Activated naive CD8-positive, alpha-beta T cell treated with anti-CD3 and anti-CD28 coated beads, Interleukin-2, amount 10 ng/mL, durations not matched to agents 7 days and 5 days (primary cell): Measurements from ENCODE around the gene CWC27. TPM values are rescaled to one million over a fixed set of nuclear protein-coding genes. Genes with fewer than 3 reads are reported as not detected.

Source experiments
- ATAC-seq: fragments of 150-1000 bp; cut with Tn5 transposase; one replicate; pipeline ENCODE4 v1.10.0; 2021; ENCODE audit warnings: low read depth, moderate library complexity
- POLR2A ChIA-PET: fragments of 350-600 bp; sonication (Branson Sonifier 250); formaldehyde crosslinking; loops from one replicate; lab custom pipeline; 2021; ENCODE audit warnings: antibody characterized with exemption; lab: Charles Lee
- DNase-seq: peaks from one replicate; pipeline ENCODE4 v3.0.0; 2021
- H3K27ac Mint-ChIP-seq: one replicate; pipeline ENCODE4 v1.8.0; 2022; ENCODE audit warnings: mild to moderate bottlenecking, mixed read lengths
- H3K27me3 Mint-ChIP-seq: one replicate; pipeline ENCODE4 v1.8.0; 2022; ENCODE audit warnings: mild to moderate bottlenecking, moderate library complexity, mixed read lengths
- H3K36me3 Mint-ChIP-seq: one replicate; pipeline ENCODE4 v1.8.0; 2021; ENCODE audit warnings: mild to moderate bottlenecking, mixed read lengths
- H3K4me1 Mint-ChIP-seq: one replicate; pipeline ENCODE4 v1.8.0; 2021; ENCODE audit warnings: mixed read lengths
- H3K4me3 Mint-ChIP-seq: one replicate; pipeline ENCODE4 v1.8.0; 2022; ENCODE audit warnings: mild to moderate bottlenecking, moderate library complexity, mixed read lengths
- H3K9me3 Mint-ChIP-seq: one replicate; pipeline ENCODE4 v1.8.0; 2021; ENCODE audit warnings: mixed read lengths
- total RNA-seq, 2 experiments: library from RNA; stranded (reverse); gene quantifications; one replicate each; pipeline ENCODE4 v1.2.3, GENCODE V29; 2021

CWC27 gene
- total RNA-seq, 2 experiments from 2014 or later, result 20.3 to 23.0 TPM

GRCh38 chr5:65050826-65051498 is 282.2 kb downstream of the CWC27 start:
- H3K36me3 Mint-ChIP-seq, result peaks cover 5% of the 10 kb centered on the region
- peaks cover 8% of the 10 kb centered on the region for H3K4me1 Mint-ChIP-seq
- H3K4me3 Mint-ChIP-seq, result no peak overlapping the region
- POLR2A ChIA-PET, result no interaction called here
- no peaks in the 10 kb centered on the region for H3K27me3 Mint-ChIP-seq
- no peak for DNase-seq
- no peak overlapping the region for H3K27ac Mint-ChIP-seq
- ATAC-seq, result no peak
- peaks cover 9% of the 10 kb centered on the region for H3K9me3 Mint-ChIP-seq

GRCh38 chr5:65055938-65056337 is 287.2 kb downstream of the CWC27 start:
- H3K4me3 Mint-ChIP-seq, result no peak overlapping the region
- H3K9me3 Mint-ChIP-seq, result peaks cover 8% of the 10 kb centered on the region
- DNase-seq (no peak), ATAC-seq (no peak)
- H3K27me3 Mint-ChIP-seq, result no peaks in the 10 kb centered on the region
- H3K4me1 Mint-ChIP-seq, result peaks cover 2% of the 10 kb centered on the region
- POLR2A ChIA-PET, result no interaction called here
- peaks cover 5% of the 10 kb centered on the region for H3K36me3 Mint-ChIP-seq
- H3K27ac Mint-ChIP-seq, result no peak overlapping the region

- ATAC-seq (no peak), DNase-seq (no peak)
- POLR2A ChIA-PET, result interaction anchor here (1.0 kb wide), 1 partner anchor 24 kb away, joined by 3 read pairs; no protein-coding TSS in a partner anchor
- Mint-ChIP-seq H3K27me3 (peaks cover 2% of the 10 kb centered on the region), H3K4me3 (no peak overlapping the region), H3K9me3 (peaks cover 6% of the 10 kb centered on the region), H3K27ac (no peak overlapping the region), H3K36me3 (peaks cover 3% of the 10 kb centered on the region), H3K4me1 (peaks cover 2% of the 10 kb centered on the region)
Observed at GRCh38 chr5:65059681-65060598, 291.2 kb downstream of the CWC27 start.

- no peaks in the 10 kb centered on the region for H3K36me3 Mint-ChIP-seq
- no peak overlapping the region for H3K4me3 Mint-ChIP-seq
- peaks cover 7% of the 10 kb centered on the region for H3K27me3 Mint-ChIP-seq
- peaks cover 3% of the 10 kb centered on the region for H3K9me3 Mint-ChIP-seq
- ATAC-seq, result no peak
- no peak for DNase-seq
- no peaks in the 10 kb centered on the region for H3K4me1 Mint-ChIP-seq
- POLR2A ChIA-PET, result no interaction called here
- H3K27ac Mint-ChIP-seq, result no peak overlapping the region
Observed at GRCh38 chr5:65061250-65061973, 292.7 kb downstream of the CWC27 start.

GRCh38 chr5:65061974-65062353 is 293.2 kb downstream of the CWC27 start:
- H3K4me1 Mint-ChIP-seq, result no peaks in the 10 kb centered on the region
- peaks cover 3% of the 10 kb centered on the region for H3K9me3 Mint-ChIP-seq
- no peak overlapping the region for H3K4me3 Mint-ChIP-seq
- POLR2A ChIA-PET, result interaction anchor here (0.6 kb wide), 1 partner anchor 646 kb away, joined by 4 read pairs; no protein-coding TSS in a partner anchor
- no peaks in the 10 kb centered on the region for H3K36me3 Mint-ChIP-seq
- peaks cover 7% of the 10 kb centered on the region for H3K27me3 Mint-ChIP-seq
- no peak for ATAC-seq
- H3K27ac Mint-ChIP-seq, result no peak overlapping the region
- DNase-seq, result no peak

GRCh38 chr5:65062469-65063083 is 293.8 kb downstream of the CWC27 start:
- no peaks in the 10 kb centered on the region for H3K36me3 Mint-ChIP-seq
- H3K4me3 Mint-ChIP-seq, result no peak overlapping the region
- no peak overlapping the region for H3K27ac Mint-ChIP-seq
- H3K4me1 Mint-ChIP-seq, result no peaks in the 10 kb centered on the region
- no peak for ATAC-seq
- POLR2A ChIA-PET, result interaction anchor here (0.6 kb wide), 1 partner anchor 645 kb away, joined by 4 read pairs; no protein-coding TSS in a partner anchor
- no peak for DNase-seq
- H3K27me3 Mint-ChIP-seq, result peaks cover 7% of the 10 kb centered on the region
- peaks cover 3% of the 10 kb centered on the region for H3K9me3 Mint-ChIP-seq

GRCh38 chr5:65065001-65065511 is 296.3 kb downstream of the CWC27 start:
- no peaks in the 10 kb centered on the region for H3K4me1 Mint-ChIP-seq
- ATAC-seq (no peak), DNase-seq (no peak)
- no peaks in the 10 kb centered on the region for H3K36me3 Mint-ChIP-seq
- POLR2A ChIA-PET, result no interaction called here
- no peak overlapping the region for H3K4me3 Mint-ChIP-seq
- H3K27ac Mint-ChIP-seq, result no peak overlapping the region
- H3K9me3 Mint-ChIP-seq, result no peaks in the 10 kb centered on the region
- peaks cover 7% of the 10 kb centered on the region for H3K27me3 Mint-ChIP-seq

GRCh38 chr5:65066387-65067146 is 297.8 kb downstream of the CWC27 start:
- Mint-ChIP-seq H3K4me3 (no peak overlapping the region), H3K4me1 (no peaks in the 10 kb centered on the region), H3K36me3 (no peaks in the 10 kb centered on the region), H3K9me3 (no peaks in the 10 kb centered on the region), H3K27ac (no peak overlapping the region), H3K27me3 (peaks cover 7% of the 10 kb centered on the region)
- POLR2A ChIA-PET, result no interaction called here
- no peak for ATAC-seq
- no peak for DNase-seq

GRCh38 chr5:65067147-65067506 is 298.4 kb downstream of the CWC27 start:
- POLR2A ChIA-PET, result no interaction called here
- ATAC-seq (no peak), DNase-seq (no peak)
- Mint-ChIP-seq H3K4me3 (no peak overlapping the region), H3K27ac (no peak overlapping the region), H3K27me3 (peaks cover 7% of the 10 kb centered on the region), H3K36me3 (no peaks in the 10 kb centered on the region), H3K9me3 (no peaks in the 10 kb centered on the region), H3K4me1 (no peaks in the 10 kb centered on the region)

Other genes with a start within 250 kb of the CWC27 start
- gene SHISAL2B, start 78.4 kb upstream of the CWC27 start, total RNA-seq, result not detected
- 10 to 100 TPM; 19.0 to 20.6 TPM for gene SREK1IP1, start 239 bp upstream of the CWC27 start, total RNA-seq